GM19238 (cell line): ENCODE results near the gene ERO1A.
A peak's percentile ranks its signal among the peaks of the same experiment; 100 is the strongest.

ENCODE experiments used
- DNase-seq: peaks from one replicate; pipeline ENCODE4 v3.0.0; 2011; ENCODE audit warnings: low spot score; ENCODE audit not compliant: insufficient read length

Gene ERO1A

GRCh38 chr14:52700701-52701172, 5.4 kb upstream of the ERO1A start:
- DNase-seq, result no peak

- peak; percentile 41 for DNase-seq
Observed at GRCh38 chr14:52694761-52695480, 437 bp downstream of the ERO1A start.

GRCh38 chr14:52693532-52693931, 1.8 kb downstream of the ERO1A start:
- no peak for DNase-seq

- no peak for DNase-seq
Observed at GRCh38 chr14:52693036-52693435, 2.3 kb downstream of the ERO1A start.

- no peak for DNase-seq
Observed at GRCh38 chr14:52692248-52692962, 3.0 kb downstream of the ERO1A start.

GRCh38 chr14:52690983-52691760, 4.2 kb downstream of the ERO1A start:
- DNase-seq, result no peak

- DNase-seq, result no peak
Observed at GRCh38 chr14:52686176-52686575, 9.2 kb downstream of the ERO1A start.

- no peak for DNase-seq
Observed at GRCh38 chr14:52683985-52684520, 11.3 kb downstream of the ERO1A start.

- DNase-seq, result no peak
Observed at GRCh38 chr14:52678591-52678990, 16.8 kb downstream of the ERO1A start.

- no peak for DNase-seq
Observed at GRCh38 chr14:52663850-52664249, 31.5 kb downstream of the ERO1A start.

- DNase-seq, result no peak
Observed at GRCh38 chr14:52661314-52661713, 34.0 kb downstream of the ERO1A start.

GRCh38 chr14:52660832-52661231, 34.5 kb downstream of the ERO1A start:
- DNase-seq, result no peak

GRCh38 chr14:52660325-52660724, 35.0 kb downstream of the ERO1A start:
- DNase-seq, result no peak

- DNase-seq, result no peak
Observed at GRCh38 chr14:52656905-52657304, 38.5 kb downstream of the ERO1A start.

GRCh38 chr14:52650774-52651173, 44.6 kb downstream of the ERO1A start:
- no peak for DNase-seq

- DNase-seq, result no peak
Observed at GRCh38 chr14:52649511-52649910, 45.8 kb downstream of the ERO1A start.

- DNase-seq, result no peak
Observed at GRCh38 chr14:52641745-52642144, 53.6 kb downstream of the ERO1A start.

GRCh38 chr14:52640137-52640536, 55.2 kb downstream of the ERO1A start:
- no peak for DNase-seq

GRCh38 chr14:52619687-52620086, 75.7 kb downstream of the ERO1A start:
- DNase-seq, result no peak

GRCh38 chr14:52618602-52619001, 76.8 kb downstream of the ERO1A start:
- no peak for DNase-seq

- no peak for DNase-seq
Observed at GRCh38 chr14:52610187-52610586, 85.2 kb downstream of the ERO1A start.
